IMR-90 (cell line): ENCODE results near the gene TK2. TPM values are rescaled to one million over a fixed set of nuclear protein-coding genes. Genes with fewer than 3 reads are reported as not detected.

ENCODE experiments used
- ATAC-seq: fragments of 200-7000 bp; cut with Tn5 transposase; 2 replicates; pipeline ENCODE4 v1.9.1; 2020; ENCODE audit warnings: low read depth, mild to moderate bottlenecking, moderate library complexity
- BruUV-seq: library from RNA; stranded (reverse); fragments of 400-500 nt; replicated peaks from 2 replicates; lab custom pipeline; 2021; lab: Mats Ljungman, UMichigan
- CTCF ChIA-PET: fragments of 300-600 bp; formaldehyde crosslinking; extraction: SDS; loops from one replicate; lab custom pipeline; 2021; ENCODE audit warnings: antibody characterized with exemption; lab: Yijun Ruan, JAX
- POLR2A ChIA-PET: fragments of 300-600 bp; sonication (Branson Sonifier 250); formaldehyde crosslinking; loops from one replicate; lab custom pipeline; 2022; ENCODE audit warnings: antibody characterized with exemption; ENCODE audit not compliant: unreplicated experiment; lab: Charles Lee
- DNase-seq: peaks from one replicate; pipeline ENCODE4 v3.0.0; 2013
- H2AFZ ChIP-seq: replicated peaks from 2 replicates; pipeline ENCODE3; 2013; ENCODE audit warnings: low read length, mild to moderate bottlenecking; ENCODE audit not compliant: poor library complexity
- H2AK5ac ChIP-seq: 2 replicates; pipeline ENCODE4 v1.6.1; 2013; ENCODE audit warnings: low read depth, low read length, inconsistent platforms
- H2AK9ac ChIP-seq: replicated peaks from 2 replicates; pipeline ENCODE3; 2013; ENCODE audit warnings: mild to moderate bottlenecking, low read depth, low read length, moderate library complexity; ENCODE audit not compliant: poor library complexity
- H2BK120ac ChIP-seq: 2 replicates; pipeline ENCODE4 v1.6.1; 2013; ENCODE audit warnings: low read depth, low read length, inconsistent platforms
- H2BK15ac ChIP-seq: 3 replicates; pipeline ENCODE4 v1.6.1; 2013; ENCODE audit warnings: low read depth, low read length, inconsistent platforms
- H2BK20ac ChIP-seq: 2 replicates; pipeline ENCODE4 v1.6.1; 2013; ENCODE audit warnings: low read depth, mild to moderate bottlenecking, inconsistent platforms, low read length, moderate library complexity
- H2BK5ac ChIP-seq: 2 replicates; pipeline ENCODE4 v1.6.1; 2013; ENCODE audit warnings: mild to moderate bottlenecking, low read depth, low read length, inconsistent platforms; ENCODE audit not compliant: poor library complexity, severe bottlenecking
- H3K14ac ChIP-seq: replicated peaks from 2 replicates; pipeline ENCODE4 v1.6.1; 2013; ENCODE audit warnings: low read depth, low read length, inconsistent platforms
- H3K18ac ChIP-seq: 2 replicates; pipeline ENCODE4 v1.6.1; 2013; ENCODE audit warnings: low read depth, low read length, control low read depth
- H3K23ac ChIP-seq: 2 replicates; pipeline ENCODE4 v1.6.1; 2013; ENCODE audit warnings: low read depth, low read length, inconsistent platforms
- H3K27ac ChIP-seq: 2 replicates; pipeline ENCODE4 v1.5.1; 2013; ENCODE audit warnings: mild to moderate bottlenecking, control low read depth, low read length; ENCODE audit not compliant: insufficient read depth
- H3K27me3 ChIP-seq: 2 replicates; pipeline ENCODE4 v1.6.1; 2013; ENCODE audit warnings: low read length; ENCODE audit not compliant: control insufficient read depth, insufficient read depth
- H3K36me3 ChIP-seq: 2 replicates; pipeline ENCODE4 v1.6.1; 2013; ENCODE audit warnings: low read length, mixed read lengths; ENCODE audit not compliant: control insufficient read depth, insufficient read depth
- H3K4ac ChIP-seq: 2 replicates; pipeline ENCODE4 v1.6.1; 2013; ENCODE audit warnings: low read depth, low read length, inconsistent platforms
- H3K4me1 ChIP-seq: 2 replicates; pipeline ENCODE4 v1.6.1; 2013; ENCODE audit warnings: low read length, mixed read lengths; ENCODE audit not compliant: control insufficient read depth, insufficient read depth
- H3K4me2 ChIP-seq: 2 replicates; pipeline ENCODE4 v1.6.1; 2013; ENCODE audit warnings: low read depth, mild to moderate bottlenecking, control low read depth, low read length, moderate library complexity
- H3K4me3 ChIP-seq: 2 replicates; pipeline ENCODE4 v1.5.1; 2013; ENCODE audit warnings: low read depth, mild to moderate bottlenecking, control low read depth, low read length, moderate library complexity; ENCODE audit not compliant: insufficient read depth
- H3K56ac ChIP-seq: 2 replicates; pipeline ENCODE4 v1.6.1; 2013; ENCODE audit warnings: low read length, inconsistent platforms; ENCODE audit not compliant: insufficient read depth; ENCODE audit errors: extremely low read depth
- H3K79me1 ChIP-seq, 2 experiments: 2 replicates each; pipeline ENCODE4 v1.6.1; 2013; ENCODE audit warnings: low read length in 2 of 2, inconsistent platforms in 1 of 2, low read depth in 1 of 2
- H3K9ac ChIP-seq: 2 replicates; pipeline ENCODE4 v1.6.1; 2013; ENCODE audit warnings: low read depth, low read length, control low read depth
- H3K9me1 ChIP-seq: 2 replicates; pipeline ENCODE4 v1.6.1; 2013; ENCODE audit warnings: low read length, inconsistent platforms; ENCODE audit not compliant: insufficient read depth
- H3K9me3 ChIP-seq: 2 replicates; pipeline ENCODE4 v1.6.1; 2013; ENCODE audit warnings: low read length; ENCODE audit not compliant: control insufficient read depth, insufficient read depth
- H4K20me1 ChIP-seq: 2 replicates; pipeline ENCODE4 v1.6.1; 2013; ENCODE audit warnings: low read length, inconsistent platforms; ENCODE audit not compliant: insufficient read depth
- H4K5ac ChIP-seq: 2 replicates; pipeline ENCODE4 v1.6.1; 2013; ENCODE audit warnings: mild to moderate bottlenecking, low read depth, low read length, control low read depth
- H4K8ac ChIP-seq, 2 experiments: 2 replicates each; pipeline ENCODE4 v1.6.1; 2013; ENCODE audit warnings: low read depth in 2 of 2, low read length in 2 of 2, control low read depth in 1 of 2, inconsistent platforms in 1 of 2
- H4K91ac ChIP-seq: 2 replicates; pipeline ENCODE4 v1.6.1; 2013; ENCODE audit warnings: low read depth, low read length, inconsistent platforms; ENCODE audit not compliant: insufficient read depth
- BHLHE40 ChIP-seq: fragments of 150-350 bp; IDR thresholded peaks from 2 replicates; pipeline ENCODE4 v1.6.1; 2016; ENCODE audit warnings: mild to moderate bottlenecking, low read depth, low read length
- CEBPB ChIP-seq: IDR thresholded peaks from 2 replicates; pipeline ENCODE4 v1.6.1; 2012; ENCODE audit warnings: low read depth, low read length, improper control_type of control experiment
- CHD1 ChIP-seq: IDR thresholded peaks from 2 replicates; pipeline ENCODE4 v1.6.1; 2012; ENCODE audit warnings: low read depth, low read length, improper control_type of control experiment
- ELK1 ChIP-seq: fragments of 150-350 bp; IDR thresholded peaks from 2 replicates; pipeline ENCODE4 v1.6.1; 2016; ENCODE audit warnings: low read depth, mild to moderate bottlenecking, low read length, moderate library complexity, borderline replicate concordance
- FOS ChIP-seq: fragments of 150-350 bp; IDR thresholded peaks from 2 replicates; pipeline ENCODE4 v1.6.1; 2016; ENCODE audit warnings: low read depth, low read length
- MAFK ChIP-seq: IDR thresholded peaks from 2 replicates; pipeline ENCODE4 v1.6.1; 2012; ENCODE audit warnings: low read depth, low read length, improper control_type of control experiment
- MAZ ChIP-seq: IDR thresholded peaks from 2 replicates; pipeline ENCODE4 v1.6.1; 2012; ENCODE audit warnings: low read depth, mild to moderate bottlenecking, low read length, improper control_type of control experiment, moderate library complexity, borderline replicate concordance
- MXI1 ChIP-seq: IDR thresholded peaks from 2 replicates; pipeline ENCODE4 v1.6.1; 2012; ENCODE audit warnings: low read depth, mild to moderate bottlenecking, low read length, moderate library complexity, borderline replicate concordance
- NFE2L2 ChIP-seq: fragments of 150-350 bp; IDR thresholded peaks from 2 replicates; pipeline ENCODE4 v1.6.1; 2016; ENCODE audit warnings: low read depth, mild to moderate bottlenecking, low read length
- POLR2A ChIP-seq: IDR thresholded peaks from 2 replicates; pipeline ENCODE4 v1.6.1; 2012; ENCODE audit warnings: mild to moderate bottlenecking, low read depth, low read length
- RAD21 ChIP-seq: IDR thresholded peaks from 2 replicates; pipeline ENCODE4 v1.6.1; 2012; ENCODE audit warnings: low read length, improper control_type of control experiment
- RCOR1 ChIP-seq: IDR thresholded peaks from 2 replicates; pipeline ENCODE4 v1.6.1; 2012; ENCODE audit warnings: mild to moderate bottlenecking, low read length, improper control_type of control experiment; ENCODE audit not compliant: insufficient replicate concordance
- RFX5 ChIP-seq: IDR thresholded peaks from 2 replicates; pipeline ENCODE4 v1.8.0; 2012; ENCODE audit warnings: low read depth, mild to moderate bottlenecking, low read length, moderate library complexity
- SMC3 ChIP-seq: fragments of 150-350 bp; IDR thresholded peaks from 2 replicates; pipeline ENCODE4 v1.6.1; 2016; ENCODE audit warnings: low read depth, mild to moderate bottlenecking, antibody characterized with exemption, low read length, moderate library complexity
- WGBS, 2 experiments: methylation state at CpG; one replicate each; pipeline versions ENCODE4 v1.1.5 to v1.1.7; 2013; ENCODE audit warnings: missing lambda C conversion rate in 2 of 2; ENCODE audit not compliant: insufficient read length in 1 of 2; ENCODE audit errors: extremely low coverage in 2 of 2; 5-methylcytosine and 5-hydroxymethylcytosine counted together
- dilution Hi-C: fragments of 300-500 bp; cut with HindIII; formaldehyde crosslinking; loops from one replicate; pipeline ENCODE4 v1.14.3; 2018; ENCODE audit warnings: low sequenced_read_pairs; ENCODE audit not compliant: unreplicated experiment
- in situ Hi-C: fragments of 300-500 bp; cut with MboI; formaldehyde crosslinking; loops from 3 replicates; pipeline ENCODE4 v1.14.3; 2019; ENCODE audit warnings: low sequenced_read_pairs, inconsistent platforms, mixed read lengths
- intact Hi-C: fragments of 100-400 bp; cut with micrococcal nuclease; formaldehyde crosslinking; loops from 2 replicates; pipeline ENCODE4 v1.10.0; 2022
- polyA plus RNA-seq, 3 experiments: library from polyadenylated mRNA; depleted of rRNA; stranded (reverse); fragments of >200 nt; gene quantifications; 2 replicates each; pipeline ENCODE4 v1.2.3, GENCODE V29; 2012; ENCODE audit warnings: low replicate concordance in 1 of 3
- total RNA-seq: library from RNA; depleted of rRNA; stranded (reverse); fragments of >200 nt; gene quantifications from 2 replicates; pipeline ENCODE4 v1.2.3, GENCODE V29; 2012
- TF ChIP-seq, protein P1 (sequence below): fragments of 150-350 bp; IDR thresholded peaks from 2 replicates; pipeline ENCODE4 v1.6.1; 2017; ENCODE audit warnings: mild to moderate bottlenecking, antibody characterized with exemption, low read length, low read depth
- TF ChIP-seq, protein P2 (sequence below): conservative IDR thresholded peaks from 2 replicates; pipeline ENCODE4 v1.5.1; 2012; ENCODE audit warnings: mild to moderate bottlenecking, low read depth, low read length, improper control_type of control experiment

Gene TK2
- total and polyA plus RNA-seq, 2 of the 4 experiments (the other 2 are of a cell fraction), result 14.7 to 16.5 TPM

DNA sequence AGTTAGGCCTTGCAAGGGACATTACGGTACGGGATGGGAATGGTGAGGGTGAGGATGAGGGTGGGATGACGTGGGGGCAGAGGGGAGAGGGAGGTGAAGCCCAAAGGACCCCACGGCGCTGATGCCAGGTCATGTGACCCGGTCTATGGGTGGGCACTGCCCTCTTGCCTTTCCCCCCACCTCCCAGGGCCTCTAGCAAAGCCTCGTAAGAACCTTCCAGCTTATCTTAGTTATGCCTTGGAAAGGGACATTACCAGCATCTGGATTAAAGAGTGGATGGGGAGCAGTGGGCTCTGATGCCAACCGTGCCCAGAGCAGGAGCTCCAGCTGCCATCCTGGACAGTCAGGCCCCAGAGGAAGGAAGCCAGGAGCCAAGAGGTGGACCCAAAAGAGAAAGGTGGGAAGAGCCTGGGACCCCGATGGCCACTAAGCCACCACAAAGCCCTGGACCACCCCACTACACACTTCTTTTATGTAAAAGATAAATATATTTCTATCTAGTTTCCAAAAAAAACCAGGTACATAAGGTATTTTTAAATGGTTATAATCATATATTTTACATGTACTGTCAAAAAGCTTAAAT, 40.9 kb downstream of the TK2 start:
- H2BK20ac ChIP-seq, result no peak overlapping the region
- H2BK15ac ChIP-seq, result no peak overlapping the region
- no TSS peak for BruUV-seq
- H3K4me3 ChIP-seq, result no peak overlapping the region
- no peak overlapping the region for H2AK5ac ChIP-seq
- H3K36me3 ChIP-seq, result peaks cover 3% of the 10 kb centered on the region; the same call in 1 of the 2 replicates
- H4K8ac ChIP-seq, result no peak overlapping the region
- no peak overlapping the region for H3K9ac ChIP-seq
- H2BK5ac ChIP-seq, result no peak overlapping the region
- peaks cover 19% of the 10 kb centered on the region for H3K4me1 ChIP-seq
- dilution Hi-C loops (no loop called here), in situ Hi-C loops (no loop called here), intact Hi-C loops (no loop called here)
- peaks cover 0 to 10% of the 10 kb centered on the region in 2 experiments; a peak in 1 of 4 replicates for H3K79me1 ChIP-seq
- no peaks in the 10 kb centered on the region for H3K27me3 ChIP-seq
- no peak for ATAC-seq
- H2AK9ac ChIP-seq, result no peak overlapping the region
- H3K4ac ChIP-seq, result no peak overlapping the region
- CTCF ChIA-PET, result no interaction called here
- DNase-seq, result no peak
- H4K91ac ChIP-seq, result no peak overlapping the region
- no peak overlapping the region for H3K56ac ChIP-seq
- H3K9me1 ChIP-seq, result peaks cover 25% of the 10 kb centered on the region
- peaks cover 2% of the 10 kb centered on the region; the same call in 1 of the 2 replicates for H4K20me1 ChIP-seq
- peak overlapping the region; percentile 13 for H2AFZ ChIP-seq
- TF ChIP-seq FOS (no peak), RAD21 (no peak), BHLHE40 (no peak), CHD1 (no peak), SMC3 (no peak), RFX5 (no peak), MAZ (no peak), NFE2L2 (no peak), MAFK (no peak), CEBPB (no peak), RCOR1 (no peak), POLR2A (no peak), ELK1 (no peak), MXI1 (no peak)
- TF ChIP-seq, protein P1, sequence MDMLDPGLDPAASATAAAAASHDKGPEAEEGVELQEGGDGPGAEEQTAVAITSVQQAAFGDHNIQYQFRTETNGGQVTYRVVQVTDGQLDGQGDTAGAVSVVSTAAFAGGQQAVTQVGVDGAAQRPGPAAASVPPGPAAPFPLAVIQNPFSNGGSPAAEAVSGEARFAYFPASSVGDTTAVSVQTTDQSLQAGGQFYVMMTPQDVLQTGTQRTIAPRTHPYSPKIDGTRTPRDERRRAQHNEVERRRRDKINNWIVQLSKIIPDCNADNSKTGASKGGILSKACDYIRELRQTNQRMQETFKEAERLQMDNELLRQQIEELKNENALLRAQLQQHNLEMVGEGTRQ, result no peak
- TF ChIP-seq, protein P2, sequence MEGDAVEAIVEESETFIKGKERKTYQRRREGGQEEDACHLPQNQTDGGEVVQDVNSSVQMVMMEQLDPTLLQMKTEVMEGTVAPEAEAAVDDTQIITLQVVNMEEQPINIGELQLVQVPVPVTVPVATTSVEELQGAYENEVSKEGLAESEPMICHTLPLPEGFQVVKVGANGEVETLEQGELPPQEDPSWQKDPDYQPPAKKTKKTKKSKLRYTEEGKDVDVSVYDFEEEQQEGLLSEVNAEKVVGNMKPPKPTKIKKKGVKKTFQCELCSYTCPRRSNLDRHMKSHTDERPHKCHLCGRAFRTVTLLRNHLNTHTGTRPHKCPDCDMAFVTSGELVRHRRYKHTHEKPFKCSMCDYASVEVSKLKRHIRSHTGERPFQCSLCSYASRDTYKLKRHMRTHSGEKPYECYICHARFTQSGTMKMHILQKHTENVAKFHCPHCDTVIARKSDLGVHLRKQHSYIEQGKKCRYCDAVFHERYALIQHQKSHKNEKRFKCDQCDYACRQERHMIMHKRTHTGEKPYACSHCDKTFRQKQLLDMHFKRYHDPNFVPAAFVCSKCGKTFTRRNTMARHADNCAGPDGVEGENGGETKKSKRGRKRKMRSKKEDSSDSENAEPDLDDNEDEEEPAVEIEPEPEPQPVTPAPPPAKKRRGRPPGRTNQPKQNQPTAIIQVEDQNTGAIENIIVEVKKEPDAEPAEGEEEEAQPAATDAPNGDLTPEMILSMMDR, result no peak
- no peak overlapping the region for H4K5ac ChIP-seq
- H3K18ac ChIP-seq, result no peak overlapping the region
- no peak overlapping the region for H3K4me2 ChIP-seq
- H2BK120ac ChIP-seq, result no peak overlapping the region
- no peak overlapping the region for H3K23ac ChIP-seq
- WGBS, 2 experiments, result 100% methylated on average over 2 of the region's 9 CpGs; no CpG with 5 or more reads in 1 of the 2 experiments
- H3K9me3 ChIP-seq, result no peaks in the 10 kb centered on the region
- H3K27ac ChIP-seq, result no peak overlapping the region
- POLR2A ChIA-PET, result no interaction called here
- H3K14ac ChIP-seq, result no peak overlapping the region
